ENCODE data around the gene CDH4. TPM values are rescaled to one million over a fixed set of nuclear protein-coding genes. Genes with fewer than 3 reads are reported as not detected.

Gene CDH4
- total RNA-seq, 1 experiment from 2014 or later: 5.3 TPM

DNA sequence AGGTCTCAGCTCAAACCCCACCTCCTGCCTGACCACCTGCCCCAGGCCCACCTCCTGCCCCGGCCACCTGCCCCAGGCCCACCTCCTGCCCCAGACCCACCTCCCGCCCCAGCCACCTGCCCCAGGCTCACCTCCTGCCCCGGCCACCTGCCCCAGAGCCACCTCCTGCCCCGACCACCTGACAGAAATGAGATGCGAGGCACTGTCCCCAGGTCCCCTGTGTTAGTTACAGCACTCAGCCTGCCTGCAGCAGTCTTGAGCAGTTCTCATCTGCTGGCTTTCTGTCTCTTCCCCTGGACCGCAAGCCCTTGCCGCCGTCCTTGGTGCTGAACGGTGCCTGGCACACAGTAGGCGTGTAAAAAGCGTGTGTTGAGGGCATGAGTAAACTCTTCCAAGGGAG lies 79.5 kb downstream of the CDH4 start:
- ChIA-PET CTCF (no interaction called here), POLR2A (no interaction called here)
- TF ChIP-seq, protein P1, sequence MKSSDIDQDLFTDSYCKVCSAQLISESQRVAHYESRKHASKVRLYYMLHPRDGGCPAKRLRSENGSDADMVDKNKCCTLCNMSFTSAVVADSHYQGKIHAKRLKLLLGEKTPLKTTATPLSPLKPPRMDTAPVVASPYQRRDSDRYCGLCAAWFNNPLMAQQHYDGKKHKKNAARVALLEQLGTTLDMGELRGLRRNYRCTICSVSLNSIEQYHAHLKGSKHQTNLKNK (CRISPR knock-in tag; IDR thresholded peaks at IDR 0.05): no peak
- TF ChIP-seq, protein P2, sequence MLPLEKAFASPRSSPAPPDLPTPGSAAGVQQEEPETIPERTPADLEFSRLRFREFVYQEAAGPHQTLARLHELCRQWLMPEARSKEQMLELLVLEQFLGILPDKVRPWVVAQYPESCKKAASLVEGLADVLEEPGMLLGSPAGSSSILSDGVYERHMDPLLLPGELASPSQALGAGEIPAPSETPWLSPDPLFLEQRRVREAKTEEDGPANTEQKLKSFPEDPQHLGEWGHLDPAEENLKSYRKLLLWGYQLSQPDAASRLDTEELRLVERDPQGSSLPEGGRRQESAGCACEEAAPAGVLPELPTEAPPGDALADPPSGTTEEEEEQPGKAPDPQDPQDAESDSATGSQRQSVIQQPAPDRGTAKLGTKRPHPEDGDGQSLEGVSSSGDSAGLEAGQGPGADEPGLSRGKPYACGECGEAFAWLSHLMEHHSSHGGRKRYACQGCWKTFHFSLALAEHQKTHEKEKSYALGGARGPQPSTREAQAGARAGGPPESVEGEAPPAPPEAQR (CRISPR knock-in tag; IDR thresholded peaks at IDR 0.05): no peak
- TF ChIP-seq CBFB (CRISPR knock-in tag; IDR thresholded peaks at IDR 0.05; ENCODE audit: low read depth) (no peak), EMX1 (CRISPR knock-in tag; IDR thresholded peaks at IDR 0.05) (no peak), TEAD1 (CRISPR knock-in tag; IDR thresholded peaks at IDR 0.05) (no peak), CREM (CRISPR knock-in tag; IDR thresholded peaks at IDR 0.05) (no peak), TCF7 (CRISPR knock-in tag; IDR thresholded peaks at IDR 0.05; ENCODE audit: low read depth) (no peak), KAT7 (CRISPR knock-in tag; IDR thresholded peaks at IDR 0.05; ENCODE audit: borderline replicate concordance) (no peak)
- TF ChIP-seq, protein P3, sequence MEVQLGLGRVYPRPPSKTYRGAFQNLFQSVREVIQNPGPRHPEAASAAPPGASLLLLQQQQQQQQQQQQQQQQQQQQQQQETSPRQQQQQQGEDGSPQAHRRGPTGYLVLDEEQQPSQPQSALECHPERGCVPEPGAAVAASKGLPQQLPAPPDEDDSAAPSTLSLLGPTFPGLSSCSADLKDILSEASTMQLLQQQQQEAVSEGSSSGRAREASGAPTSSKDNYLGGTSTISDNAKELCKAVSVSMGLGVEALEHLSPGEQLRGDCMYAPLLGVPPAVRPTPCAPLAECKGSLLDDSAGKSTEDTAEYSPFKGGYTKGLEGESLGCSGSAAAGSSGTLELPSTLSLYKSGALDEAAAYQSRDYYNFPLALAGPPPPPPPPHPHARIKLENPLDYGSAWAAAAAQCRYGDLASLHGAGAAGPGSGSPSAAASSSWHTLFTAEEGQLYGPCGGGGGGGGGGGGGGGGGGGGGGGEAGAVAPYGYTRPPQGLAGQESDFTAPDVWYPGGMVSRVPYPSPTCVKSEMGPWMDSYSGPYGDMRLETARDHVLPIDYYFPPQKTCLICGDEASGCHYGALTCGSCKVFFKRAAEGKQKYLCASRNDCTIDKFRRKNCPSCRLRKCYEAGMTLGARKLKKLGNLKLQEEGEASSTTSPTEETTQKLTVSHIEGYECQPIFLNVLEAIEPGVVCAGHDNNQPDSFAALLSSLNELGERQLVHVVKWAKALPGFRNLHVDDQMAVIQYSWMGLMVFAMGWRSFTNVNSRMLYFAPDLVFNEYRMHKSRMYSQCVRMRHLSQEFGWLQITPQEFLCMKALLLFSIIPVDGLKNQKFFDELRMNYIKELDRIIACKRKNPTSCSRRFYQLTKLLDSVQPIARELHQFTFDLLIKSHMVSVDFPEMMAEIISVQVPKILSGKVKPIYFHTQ (CRISPR knock-in tag; IDR thresholded peaks at IDR 0.05): no peak
- TF ChIP-seq, protein P4, sequence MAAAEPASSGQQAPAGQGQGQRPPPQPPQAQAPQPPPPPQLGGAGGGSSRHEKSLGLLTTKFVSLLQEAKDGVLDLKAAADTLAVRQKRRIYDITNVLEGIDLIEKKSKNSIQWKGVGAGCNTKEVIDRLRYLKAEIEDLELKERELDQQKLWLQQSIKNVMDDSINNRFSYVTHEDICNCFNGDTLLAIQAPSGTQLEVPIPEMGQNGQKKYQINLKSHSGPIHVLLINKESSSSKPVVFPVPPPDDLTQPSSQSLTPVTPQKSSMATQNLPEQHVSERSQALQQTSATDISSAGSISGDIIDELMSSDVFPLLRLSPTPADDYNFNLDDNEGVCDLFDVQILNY (CRISPR knock-in tag; IDR thresholded peaks at IDR 0.05): no peak
- no peak for ATAC-seq
- no peak for DNase-seq (ENCODE audit: low spot score)
- Mint-ChIP-seq H3K36me3 (no peaks in the 10 kb centered on the region), H3K4me3 (no peak overlapping the region), H3K27ac (no peak overlapping the region), H3K9me3 (peaks cover 8% of the 10 kb centered on the region), H3K27me3 (ENCODE audit: low read depth) (peaks cover 46% of the 10 kb centered on the region), H3K4me1 (peaks cover 3% of the 10 kb centered on the region; the same call in 1 of the 2 replicates)

DNA sequence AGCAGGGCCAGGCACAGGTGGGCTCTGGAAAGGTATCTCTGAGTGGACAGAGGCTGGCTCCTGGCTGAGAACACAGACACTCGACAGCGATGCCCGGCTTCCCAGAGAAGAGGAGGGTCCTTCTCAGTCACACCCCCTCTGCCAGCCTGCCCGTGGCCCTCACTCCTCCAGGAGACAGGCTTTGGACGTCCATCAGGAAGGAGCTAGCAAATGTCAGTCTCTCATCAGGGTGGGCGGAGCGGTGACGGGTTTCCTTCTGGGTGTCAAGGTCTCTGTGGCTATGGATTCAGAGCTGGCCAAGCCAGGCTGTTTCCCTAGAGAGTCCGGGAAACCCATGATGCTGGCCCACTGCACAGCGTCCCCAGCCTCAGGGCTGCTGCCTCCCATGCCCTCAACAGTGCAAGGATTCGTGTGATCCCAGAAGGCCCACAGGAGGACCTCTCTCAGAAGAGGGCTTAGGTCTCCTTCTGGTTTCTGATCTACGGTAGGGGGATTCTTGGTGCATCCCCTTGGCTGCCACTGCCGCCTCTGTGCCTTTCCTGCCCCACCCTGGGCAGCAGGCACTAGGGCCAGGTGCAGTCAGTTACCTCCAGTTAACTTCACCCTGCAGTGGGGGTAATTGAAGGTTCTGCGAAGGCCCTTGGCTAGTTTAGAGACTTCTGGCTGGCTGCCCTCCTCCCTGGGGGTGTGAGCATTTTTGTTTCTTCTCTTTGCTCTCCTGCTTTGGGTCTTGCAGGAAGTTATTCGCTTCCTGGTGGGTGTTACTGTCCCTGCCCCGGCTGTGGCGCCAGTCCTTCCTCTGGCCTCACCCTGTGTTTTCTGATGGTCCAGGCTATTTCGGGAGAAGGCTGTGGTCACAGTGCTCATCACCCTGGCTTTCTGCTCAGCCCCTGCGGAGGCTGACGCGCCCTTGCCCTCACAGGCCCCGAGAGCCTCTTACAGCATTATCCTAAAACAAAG lies 80.2 kb downstream of the CDH4 start:
- ChIA-PET CTCF (no interaction called here), POLR2A (interaction anchor here (0.5 kb wide), 1 partner anchor 83 kb away, joined by 5 read pairs; no protein-coding TSS in a partner anchor)
- H3K9me3 Mint-ChIP-seq: peaks cover 12% of the 10 kb centered on the region
- H3K27me3 Mint-ChIP-seq (ENCODE audit: low read depth): peaks cover 49% of the 10 kb centered on the region
- ATAC-seq (no peak), DNase-seq (ENCODE audit: low spot score) (no peak)
- H3K27ac Mint-ChIP-seq: no peak overlapping the region
- no peaks in the 10 kb centered on the region for H3K36me3 Mint-ChIP-seq
- H3K4me3 Mint-ChIP-seq: no peak overlapping the region
- peaks cover 3% of the 10 kb centered on the region; the same call in 1 of the 2 replicates for H3K4me1 Mint-ChIP-seq
- TF ChIP-seq, protein P5, sequence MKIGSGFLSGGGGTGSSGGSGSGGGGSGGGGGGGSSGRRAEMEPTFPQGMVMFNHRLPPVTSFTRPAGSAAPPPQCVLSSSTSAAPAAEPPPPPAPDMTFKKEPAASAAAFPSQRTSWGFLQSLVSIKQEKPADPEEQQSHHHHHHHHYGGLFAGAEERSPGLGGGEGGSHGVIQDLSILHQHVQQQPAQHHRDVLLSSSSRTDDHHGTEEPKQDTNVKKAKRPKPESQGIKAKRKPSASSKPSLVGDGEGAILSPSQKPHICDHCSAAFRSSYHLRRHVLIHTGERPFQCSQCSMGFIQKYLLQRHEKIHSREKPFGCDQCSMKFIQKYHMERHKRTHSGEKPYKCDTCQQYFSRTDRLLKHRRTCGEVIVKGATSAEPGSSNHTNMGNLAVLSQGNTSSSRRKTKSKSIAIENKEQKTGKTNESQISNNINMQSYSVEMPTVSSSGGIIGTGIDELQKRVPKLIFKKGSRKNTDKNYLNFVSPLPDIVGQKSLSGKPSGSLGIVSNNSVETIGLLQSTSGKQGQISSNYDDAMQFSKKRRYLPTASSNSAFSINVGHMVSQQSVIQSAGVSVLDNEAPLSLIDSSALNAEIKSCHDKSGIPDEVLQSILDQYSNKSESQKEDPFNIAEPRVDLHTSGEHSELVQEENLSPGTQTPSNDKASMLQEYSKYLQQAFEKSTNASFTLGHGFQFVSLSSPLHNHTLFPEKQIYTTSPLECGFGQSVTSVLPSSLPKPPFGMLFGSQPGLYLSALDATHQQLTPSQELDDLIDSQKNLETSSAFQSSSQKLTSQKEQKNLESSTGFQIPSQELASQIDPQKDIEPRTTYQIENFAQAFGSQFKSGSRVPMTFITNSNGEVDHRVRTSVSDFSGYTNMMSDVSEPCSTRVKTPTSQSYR (CRISPR knock-in tag; IDR thresholded peaks at IDR 0.05): no peak
- TF ChIP-seq ZNF219 (CRISPR knock-in tag; IDR thresholded peaks at IDR 0.05; ENCODE audit: borderline replicate concordance): no peak
- TF ChIP-seq ZNF138 (CRISPR knock-in tag; conservative IDR thresholded peaks at IDR 0.05): no peak
- TF ChIP-seq, protein P6, sequence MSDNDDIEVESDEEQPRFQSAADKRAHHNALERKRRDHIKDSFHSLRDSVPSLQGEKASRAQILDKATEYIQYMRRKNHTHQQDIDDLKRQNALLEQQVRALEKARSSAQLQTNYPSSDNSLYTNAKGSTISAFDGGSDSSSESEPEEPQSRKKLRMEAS (CRISPR knock-in tag; IDR thresholded peaks at IDR 0.05): no peak
- TF ChIP-seq, protein P7, sequence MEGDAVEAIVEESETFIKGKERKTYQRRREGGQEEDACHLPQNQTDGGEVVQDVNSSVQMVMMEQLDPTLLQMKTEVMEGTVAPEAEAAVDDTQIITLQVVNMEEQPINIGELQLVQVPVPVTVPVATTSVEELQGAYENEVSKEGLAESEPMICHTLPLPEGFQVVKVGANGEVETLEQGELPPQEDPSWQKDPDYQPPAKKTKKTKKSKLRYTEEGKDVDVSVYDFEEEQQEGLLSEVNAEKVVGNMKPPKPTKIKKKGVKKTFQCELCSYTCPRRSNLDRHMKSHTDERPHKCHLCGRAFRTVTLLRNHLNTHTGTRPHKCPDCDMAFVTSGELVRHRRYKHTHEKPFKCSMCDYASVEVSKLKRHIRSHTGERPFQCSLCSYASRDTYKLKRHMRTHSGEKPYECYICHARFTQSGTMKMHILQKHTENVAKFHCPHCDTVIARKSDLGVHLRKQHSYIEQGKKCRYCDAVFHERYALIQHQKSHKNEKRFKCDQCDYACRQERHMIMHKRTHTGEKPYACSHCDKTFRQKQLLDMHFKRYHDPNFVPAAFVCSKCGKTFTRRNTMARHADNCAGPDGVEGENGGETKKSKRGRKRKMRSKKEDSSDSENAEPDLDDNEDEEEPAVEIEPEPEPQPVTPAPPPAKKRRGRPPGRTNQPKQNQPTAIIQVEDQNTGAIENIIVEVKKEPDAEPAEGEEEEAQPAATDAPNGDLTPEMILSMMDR (IDR thresholded peaks at IDR 0.05): no peak
- no peak for TF ChIP-seq GRHL2 (CRISPR knock-in tag; IDR thresholded peaks at IDR 0.05; ENCODE audit: insufficient replicate concordance, severe bottlenecking)
- TF ChIP-seq, protein P8, sequence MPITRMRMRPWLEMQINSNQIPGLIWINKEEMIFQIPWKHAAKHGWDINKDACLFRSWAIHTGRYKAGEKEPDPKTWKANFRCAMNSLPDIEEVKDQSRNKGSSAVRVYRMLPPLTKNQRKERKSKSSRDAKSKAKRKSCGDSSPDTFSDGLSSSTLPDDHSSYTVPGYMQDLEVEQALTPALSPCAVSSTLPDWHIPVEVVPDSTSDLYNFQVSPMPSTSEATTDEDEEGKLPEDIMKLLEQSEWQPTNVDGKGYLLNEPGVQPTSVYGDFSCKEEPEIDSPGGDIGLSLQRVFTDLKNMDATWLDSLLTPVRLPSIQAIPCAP (CRISPR knock-in tag; IDR thresholded peaks at IDR 0.05): no peak
- no peak for TF ChIP-seq IRF2 (CRISPR knock-in tag; IDR thresholded peaks at IDR 0.05; ENCODE audit: borderline replicate concordance, low read depth)
- TF ChIP-seq, protein P9, sequence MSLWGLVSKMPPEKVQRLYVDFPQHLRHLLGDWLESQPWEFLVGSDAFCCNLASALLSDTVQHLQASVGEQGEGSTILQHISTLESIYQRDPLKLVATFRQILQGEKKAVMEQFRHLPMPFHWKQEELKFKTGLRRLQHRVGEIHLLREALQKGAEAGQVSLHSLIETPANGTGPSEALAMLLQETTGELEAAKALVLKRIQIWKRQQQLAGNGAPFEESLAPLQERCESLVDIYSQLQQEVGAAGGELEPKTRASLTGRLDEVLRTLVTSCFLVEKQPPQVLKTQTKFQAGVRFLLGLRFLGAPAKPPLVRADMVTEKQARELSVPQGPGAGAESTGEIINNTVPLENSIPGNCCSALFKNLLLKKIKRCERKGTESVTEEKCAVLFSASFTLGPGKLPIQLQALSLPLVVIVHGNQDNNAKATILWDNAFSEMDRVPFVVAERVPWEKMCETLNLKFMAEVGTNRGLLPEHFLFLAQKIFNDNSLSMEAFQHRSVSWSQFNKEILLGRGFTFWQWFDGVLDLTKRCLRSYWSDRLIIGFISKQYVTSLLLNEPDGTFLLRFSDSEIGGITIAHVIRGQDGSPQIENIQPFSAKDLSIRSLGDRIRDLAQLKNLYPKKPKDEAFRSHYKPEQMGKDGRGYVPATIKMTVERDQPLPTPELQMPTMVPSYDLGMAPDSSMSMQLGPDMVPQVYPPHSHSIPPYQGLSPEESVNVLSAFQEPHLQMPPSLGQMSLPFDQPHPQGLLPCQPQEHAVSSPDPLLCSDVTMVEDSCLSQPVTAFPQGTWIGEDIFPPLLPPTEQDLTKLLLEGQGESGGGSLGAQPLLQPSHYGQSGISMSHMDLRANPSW (CRISPR knock-in tag; conservative IDR thresholded peaks at IDR 0.05; ENCODE audit: low read depth): no peak
